ENCODE results near the gene ABCA6.

Gene ABCA6

GRCh38 chr17:69047368-69048263 is 94.1 kb downstream of the ABCA6 start:
- no peak for DNase-seq

GRCh38 chr17:69046121-69046807 is 95.4 kb downstream of the ABCA6 start:
- no peak for DNase-seq

- no peak for DNase-seq
Observed at GRCh38 chr17:69045646-69046045, 96.0 kb downstream of the ABCA6 start.

- no peak for DNase-seq
Observed at GRCh38 chr17:69044371-69044770, 97.3 kb downstream of the ABCA6 start.

GRCh38 chr17:69043098-69043734 is 98.5 kb downstream of the ABCA6 start:
- no peak for DNase-seq

GRCh38 chr17:69042308-69042707 is 99.4 kb downstream of the ABCA6 start:
- no peak for DNase-seq

- no peak for DNase-seq
Observed at GRCh38 chr17:69031839-69032238, 109.9 kb downstream of the ABCA6 start.

- no peak for DNase-seq
Observed at GRCh38 chr17:69030169-69030568, 111.5 kb downstream of the ABCA6 start.
